ENCODE results near the gene CCR7.

The CCR7 gene

GRCh38 chr17:40541873-40542557 lies 23.3 kb downstream of the CCR7 start:
- TF ChIP-seq CTCF (conservative IDR thresholded peaks at IDR 0.05; ENCODE audit: control insufficient read depth, insufficient read depth, low read depth, low read length): no peak
- no peak overlapping the region for H3K4me3 ChIP-seq (ENCODE audit: control insufficient read depth, low read depth, low read length)
- no peak for DNase-seq (ENCODE audit: low read depth)

- H3K4me3 ChIP-seq (ENCODE audit: control insufficient read depth, low read depth, low read length): no peak overlapping the region
- no peak for TF ChIP-seq CTCF (conservative IDR thresholded peaks at IDR 0.05; ENCODE audit: control insufficient read depth, insufficient read depth, low read depth, low read length)
- no peak for DNase-seq (ENCODE audit: low read depth)
These were observed 24.0 kb downstream of the CCR7 start for GRCh38 chr17:40541060-40541872.

- no peak for DNase-seq (ENCODE audit: low read depth)
- no peak for TF ChIP-seq CTCF (conservative IDR thresholded peaks at IDR 0.05; ENCODE audit: control insufficient read depth, insufficient read depth, low read depth, low read length)
- H3K4me3 ChIP-seq (ENCODE audit: control insufficient read depth, low read depth, low read length): no peak overlapping the region
These were observed 24.8 kb downstream of the CCR7 start for GRCh38 chr17:40540448-40540847.

GRCh38 chr17:40539711-40540411 lies 25.4 kb downstream of the CCR7 start:
- no peak for TF ChIP-seq CTCF (conservative IDR thresholded peaks at IDR 0.05; ENCODE audit: control insufficient read depth, insufficient read depth, low read depth, low read length)
- no peak for DNase-seq (ENCODE audit: low read depth)

GRCh38 chr17:40538936-40539705 lies 26.2 kb downstream of the CCR7 start:
- TF ChIP-seq CTCF (conservative IDR thresholded peaks at IDR 0.05; ENCODE audit: control insufficient read depth, insufficient read depth, low read depth, low read length): no peak
- H3K4me3 ChIP-seq (ENCODE audit: control insufficient read depth, low read depth, low read length): no peak overlapping the region
- no peak for DNase-seq (ENCODE audit: low read depth)

More at GRCh38 chr17:40539711-40540411, 25.4 kb downstream of the CCR7 start:
- H3K4me3 ChIP-seq (ENCODE audit: control insufficient read depth, low read depth, low read length): no peak overlapping the region
